ENCODE measurements around the gene TECPR2. TPM values are rescaled to one million over a fixed set of nuclear protein-coding genes. Genes with fewer than 3 reads are reported as not detected.

TECPR2 gene
- total RNA-seq, 2 donors from 2014 or later, result 34.3 to 45.5 TPM

- DNase-seq (ENCODE audit: low spot score), result peak; percentile 85
- intact Hi-C loops (cut with DNase I), result loop anchor here in 1 of 2 donors (10.0 kb wide), 1 partner anchor 151 kb away; no protein-coding TSS in a partner anchor
Measured at GRCh38 chr14:102363182-102363943, 622 bp downstream of the TECPR2 start.

GRCh38 chr14:102370305-102370809, 7.6 kb downstream of the TECPR2 start:
- DNase-seq (ENCODE audit: low spot score), result no peak
- intact Hi-C loops (cut with DNase I), result no loop called here

GRCh38 chr14:102371361-102371760, 8.6 kb downstream of the TECPR2 start:
- intact Hi-C loops (cut with DNase I), result no loop called here
- DNase-seq (ENCODE audit: low spot score), result no peak

- no peak for DNase-seq (ENCODE audit: low spot score)
- intact Hi-C loops (cut with DNase I), result no loop called here
Measured at GRCh38 chr14:102373110-102373509, 10.4 kb downstream of the TECPR2 start.

GRCh38 chr14:102374264-102374663, 11.5 kb downstream of the TECPR2 start:
- DNase-seq (ENCODE audit: low spot score), result no peak
- intact Hi-C loops (cut with DNase I), result no loop called here

GRCh38 chr14:102375119-102375518, 12.4 kb downstream of the TECPR2 start:
- intact Hi-C loops (cut with DNase I), result no loop called here

GRCh38 chr14:102377696-102378095, 15.0 kb downstream of the TECPR2 start:
- no peak for DNase-seq (ENCODE audit: low spot score)
- intact Hi-C loops (cut with DNase I), result no loop called here

More at GRCh38 chr14:102375119-102375518, 12.4 kb downstream of the TECPR2 start:
- DNase-seq (ENCODE audit: low spot score), result no peak

- intact Hi-C loops (cut with DNase I), result no loop called here
- DNase-seq (ENCODE audit: low spot score), result no peak
Measured at GRCh38 chr14:102378830-102379229, 16.1 kb downstream of the TECPR2 start.

GRCh38 chr14:102387086-102387485, 24.3 kb downstream of the TECPR2 start:
- intact Hi-C loops (cut with DNase I), result no loop called here
- no peak for DNase-seq (ENCODE audit: low spot score)

- DNase-seq (ENCODE audit: low spot score), result no peak
Measured at GRCh38 chr14:102389246-102389645, 26.5 kb downstream of the TECPR2 start.

GRCh38 chr14:102390064-102390855, 27.5 kb downstream of the TECPR2 start:
- DNase-seq (ENCODE audit: low spot score), result no peak
- intact Hi-C loops (cut with DNase I), result no loop called here

More at GRCh38 chr14:102389246-102389645, 26.5 kb downstream of the TECPR2 start:
- intact Hi-C loops (cut with DNase I), result no loop called here

- intact Hi-C loops (cut with DNase I), result no loop called here
- DNase-seq (ENCODE audit: low spot score), result no peak
Measured at GRCh38 chr14:102392506-102392905, 29.8 kb downstream of the TECPR2 start.

- no peak for DNase-seq (ENCODE audit: low spot score)
- intact Hi-C loops (cut with DNase I), result no loop called here
Measured at GRCh38 chr14:102394717-102395375, 32.1 kb downstream of the TECPR2 start.

GRCh38 chr14:102396521-102396920, 33.8 kb downstream of the TECPR2 start:
- intact Hi-C loops (cut with DNase I), result no loop called here
- no peak for DNase-seq (ENCODE audit: low spot score)

- no peak for DNase-seq (ENCODE audit: low spot score)
- intact Hi-C loops (cut with DNase I), result no loop called here
Measured at GRCh38 chr14:102403028-102403427, 40.3 kb downstream of the TECPR2 start.

GRCh38 chr14:102407258-102407657, 44.5 kb downstream of the TECPR2 start:
- intact Hi-C loops (cut with DNase I), result no loop called here
- DNase-seq (ENCODE audit: low spot score), result no peak

- intact Hi-C loops (cut with DNase I), result no loop called here
- DNase-seq (ENCODE audit: low spot score), result no peak
Measured at GRCh38 chr14:102408724-102409123, 46.0 kb downstream of the TECPR2 start.

- no peak for DNase-seq (ENCODE audit: low spot score)
- intact Hi-C loops (cut with DNase I), result no loop called here
Measured at GRCh38 chr14:102415671-102416070, 52.9 kb downstream of the TECPR2 start.

- intact Hi-C loops (cut with DNase I), result no loop called here
- DNase-seq (ENCODE audit: low spot score), result no peak
Measured at GRCh38 chr14:102417001-102417431, 54.3 kb downstream of the TECPR2 start.

GRCh38 chr14:102417646-102418045, 54.9 kb downstream of the TECPR2 start:
- intact Hi-C loops (cut with DNase I), result no loop called here
- no peak for DNase-seq (ENCODE audit: low spot score)

Measured in posterior vena cava (tissue), 2 donors.